ENCODE results near the gene AUTS2.

GRCh38 chr7:70589010-70589409 lies 990.7 kb downstream of the AUTS2 start:
- no peak for TF ChIP-seq YY1 (IDR thresholded peaks at IDR 0.05)
- no peak for TF ChIP-seq EGR1 (IDR thresholded peaks at IDR 0.05; ENCODE audit: low read depth in 2 of 2)
- TF ChIP-seq SP1 (IDR thresholded peaks at IDR 0.05) = no peak
- TF ChIP-seq, protein P1, sequence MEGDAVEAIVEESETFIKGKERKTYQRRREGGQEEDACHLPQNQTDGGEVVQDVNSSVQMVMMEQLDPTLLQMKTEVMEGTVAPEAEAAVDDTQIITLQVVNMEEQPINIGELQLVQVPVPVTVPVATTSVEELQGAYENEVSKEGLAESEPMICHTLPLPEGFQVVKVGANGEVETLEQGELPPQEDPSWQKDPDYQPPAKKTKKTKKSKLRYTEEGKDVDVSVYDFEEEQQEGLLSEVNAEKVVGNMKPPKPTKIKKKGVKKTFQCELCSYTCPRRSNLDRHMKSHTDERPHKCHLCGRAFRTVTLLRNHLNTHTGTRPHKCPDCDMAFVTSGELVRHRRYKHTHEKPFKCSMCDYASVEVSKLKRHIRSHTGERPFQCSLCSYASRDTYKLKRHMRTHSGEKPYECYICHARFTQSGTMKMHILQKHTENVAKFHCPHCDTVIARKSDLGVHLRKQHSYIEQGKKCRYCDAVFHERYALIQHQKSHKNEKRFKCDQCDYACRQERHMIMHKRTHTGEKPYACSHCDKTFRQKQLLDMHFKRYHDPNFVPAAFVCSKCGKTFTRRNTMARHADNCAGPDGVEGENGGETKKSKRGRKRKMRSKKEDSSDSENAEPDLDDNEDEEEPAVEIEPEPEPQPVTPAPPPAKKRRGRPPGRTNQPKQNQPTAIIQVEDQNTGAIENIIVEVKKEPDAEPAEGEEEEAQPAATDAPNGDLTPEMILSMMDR (IDR thresholded peaks at IDR 0.05; ENCODE audit: low read depth, low read length, missing input control) = no peak
- TF ChIP-seq, protein P2, sequence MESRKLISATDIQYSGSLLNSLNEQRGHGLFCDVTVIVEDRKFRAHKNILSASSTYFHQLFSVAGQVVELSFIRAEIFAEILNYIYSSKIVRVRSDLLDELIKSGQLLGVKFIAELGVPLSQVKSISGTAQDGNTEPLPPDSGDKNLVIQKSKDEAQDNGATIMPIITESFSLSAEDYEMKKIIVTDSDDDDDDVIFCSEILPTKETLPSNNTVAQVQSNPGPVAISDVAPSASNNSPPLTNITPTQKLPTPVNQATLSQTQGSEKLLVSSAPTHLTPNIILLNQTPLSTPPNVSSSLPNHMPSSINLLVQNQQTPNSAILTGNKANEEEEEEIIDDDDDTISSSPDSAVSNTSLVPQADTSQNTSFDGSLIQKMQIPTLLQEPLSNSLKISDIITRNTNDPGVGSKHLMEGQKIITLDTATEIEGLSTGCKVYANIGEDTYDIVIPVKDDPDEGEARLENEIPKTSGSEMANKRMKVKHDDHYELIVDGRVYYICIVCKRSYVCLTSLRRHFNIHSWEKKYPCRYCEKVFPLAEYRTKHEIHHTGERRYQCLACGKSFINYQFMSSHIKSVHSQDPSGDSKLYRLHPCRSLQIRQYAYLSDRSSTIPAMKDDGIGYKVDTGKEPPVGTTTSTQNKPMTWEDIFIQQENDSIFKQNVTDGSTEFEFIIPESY (IDR thresholded peaks at IDR 0.05) = no peak
- no peak for TF ChIP-seq GABPA (IDR thresholded peaks at IDR 0.05 in 1 of 2, conservative IDR thresholded peaks at IDR 0.05 in 1 of 2)
- TF ChIP-seq, protein P3, sequence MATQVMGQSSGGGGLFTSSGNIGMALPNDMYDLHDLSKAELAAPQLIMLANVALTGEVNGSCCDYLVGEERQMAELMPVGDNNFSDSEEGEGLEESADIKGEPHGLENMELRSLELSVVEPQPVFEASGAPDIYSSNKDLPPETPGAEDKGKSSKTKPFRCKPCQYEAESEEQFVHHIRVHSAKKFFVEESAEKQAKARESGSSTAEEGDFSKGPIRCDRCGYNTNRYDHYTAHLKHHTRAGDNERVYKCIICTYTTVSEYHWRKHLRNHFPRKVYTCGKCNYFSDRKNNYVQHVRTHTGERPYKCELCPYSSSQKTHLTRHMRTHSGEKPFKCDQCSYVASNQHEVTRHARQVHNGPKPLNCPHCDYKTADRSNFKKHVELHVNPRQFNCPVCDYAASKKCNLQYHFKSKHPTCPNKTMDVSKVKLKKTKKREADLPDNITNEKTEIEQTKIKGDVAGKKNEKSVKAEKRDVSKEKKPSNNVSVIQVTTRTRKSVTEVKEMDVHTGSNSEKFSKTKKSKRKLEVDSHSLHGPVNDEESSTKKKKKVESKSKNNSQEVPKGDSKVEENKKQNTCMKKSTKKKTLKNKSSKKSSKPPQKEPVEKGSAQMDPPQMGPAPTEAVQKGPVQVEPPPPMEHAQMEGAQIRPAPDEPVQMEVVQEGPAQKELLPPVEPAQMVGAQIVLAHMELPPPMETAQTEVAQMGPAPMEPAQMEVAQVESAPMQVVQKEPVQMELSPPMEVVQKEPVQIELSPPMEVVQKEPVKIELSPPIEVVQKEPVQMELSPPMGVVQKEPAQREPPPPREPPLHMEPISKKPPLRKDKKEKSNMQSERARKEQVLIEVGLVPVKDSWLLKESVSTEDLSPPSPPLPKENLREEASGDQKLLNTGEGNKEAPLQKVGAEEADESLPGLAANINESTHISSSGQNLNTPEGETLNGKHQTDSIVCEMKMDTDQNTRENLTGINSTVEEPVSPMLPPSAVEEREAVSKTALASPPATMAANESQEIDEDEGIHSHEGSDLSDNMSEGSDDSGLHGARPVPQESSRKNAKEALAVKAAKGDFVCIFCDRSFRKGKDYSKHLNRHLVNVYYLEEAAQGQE (IDR thresholded peaks at IDR 0.05) = no peak
- no peak for TF ChIP-seq HNF4A (conservative IDR thresholded peaks at IDR 0.05)
- no peak for TF ChIP-seq RAD21 (IDR thresholded peaks at IDR 0.05)
- TF ChIP-seq FOXA1 (IDR thresholded peaks at IDR 0.05) = no peak
- TF ChIP-seq MAX (IDR thresholded peaks at IDR 0.05) = no peak
